HG02938 (cell line): ENCODE results near the gene SH3RF1.
A peak's percentile ranks its signal among the peaks of the same experiment; 100 is the strongest.

ENCODE experiments used
- ATAC-seq: cut with Tn5 transposase; IDR thresholded peaks from one replicate; pipeline ENCODE4 v1.9.1; 2021; ENCODE audit warnings: mild to moderate bottlenecking, moderate library complexity; ENCODE audit not compliant: unreplicated experiment

The SH3RF1 gene

GRCh38 chr4:169079942-169080827, 190.6 kb downstream of the SH3RF1 start:
- ATAC-seq, result peak; percentile 80

GRCh38 chr4:169074117-169074516, 196.6 kb downstream of the SH3RF1 start:
- no peak for ATAC-seq

GRCh38 chr4:169071747-169072146, 199.0 kb downstream of the SH3RF1 start:
- no peak for ATAC-seq

GRCh38 chr4:169070895-169071218, 199.9 kb downstream of the SH3RF1 start:
- no peak for ATAC-seq

GRCh38 chr4:169070071-169070894, 200.5 kb downstream of the SH3RF1 start:
- ATAC-seq, result no peak

GRCh38 chr4:169068423-169068822, 202.3 kb downstream of the SH3RF1 start:
- peak; percentile 49 for ATAC-seq

GRCh38 chr4:169066934-169067333, 203.8 kb downstream of the SH3RF1 start:
- no peak for ATAC-seq

- ATAC-seq, result no peak
Measured at GRCh38 chr4:169064296-169064695, 206.5 kb downstream of the SH3RF1 start.

GRCh38 chr4:169063441-169063840, 207.3 kb downstream of the SH3RF1 start:
- no peak for ATAC-seq

GRCh38 chr4:169062897-169063244, 207.9 kb downstream of the SH3RF1 start:
- no peak for ATAC-seq

GRCh38 chr4:169061386-169061785, 209.4 kb downstream of the SH3RF1 start:
- ATAC-seq, result no peak

GRCh38 chr4:169060391-169061091, 210.2 kb downstream of the SH3RF1 start:
- no peak for ATAC-seq

GRCh38 chr4:169059306-169060211, 211.2 kb downstream of the SH3RF1 start:
- no peak for ATAC-seq

GRCh38 chr4:169058312-169058711, 212.4 kb downstream of the SH3RF1 start:
- no peak for ATAC-seq

- ATAC-seq, result peak; percentile 73
Measured at GRCh38 chr4:169054879-169055278, 215.9 kb downstream of the SH3RF1 start.

- no peak for ATAC-seq
Measured at GRCh38 chr4:169052594-169052945, 218.2 kb downstream of the SH3RF1 start.

GRCh38 chr4:169051761-169052593, 218.8 kb downstream of the SH3RF1 start:
- no peak for ATAC-seq

GRCh38 chr4:169050881-169051760, 219.6 kb downstream of the SH3RF1 start:
- ATAC-seq, result no peak

- no peak for ATAC-seq
Measured at GRCh38 chr4:169050284-169050683, 220.5 kb downstream of the SH3RF1 start.
